Transverse colon (tissue), 4 donors: ENCODE data around the gene GTF3C5. TPM values are rescaled to one million over a fixed set of nuclear protein-coding genes. Genes with fewer than 3 reads are reported as not detected.

Source experiments
- DNase-seq: peaks from one replicate; pipeline ENCODE4 v3.0.0-alpha.2; 2019
- H3K27ac ChIP-seq, 4 donors: fragments of 200-600 bp; sonication (generic); 2 replicates each; pipeline ENCODE4 v1.5.1; 2016 to 2018; ENCODE audit warnings: inconsistent platforms in 4 of 4
- H3K27me3 ChIP-seq: fragments of 200-600 bp; sonication (generic); 2 replicates; pipeline ENCODE4 v1.5.1; 2017; ENCODE audit warnings: inconsistent platforms
- H3K36me3 ChIP-seq, 4 donors: fragments of 200-600 bp; sonication (generic); 2 replicates each; pipeline ENCODE4 v1.5.1; 2017 to 2019; ENCODE audit warnings: inconsistent platforms in 4 of 4
- H3K4me1 ChIP-seq, 4 donors: fragments of 200-600 bp; sonication (generic); 2 replicates each; pipeline ENCODE4 v1.5.1; 2017 to 2020; ENCODE audit warnings: inconsistent platforms in 4 of 4
- H3K4me3 ChIP-seq, 4 donors: fragments of 200-600 bp; sonication (generic); 1 replicate in 1 of 4; 2 replicates in 3 of 4; pipeline versions ENCODE4 v1.5.1 to v1.6.1; 2017 to 2019; ENCODE audit warnings: inconsistent platforms in 4 of 4
- H3K9me3 ChIP-seq, 2 donors: fragments of 200-600 bp; sonication (generic); 2 replicates each; pipeline ENCODE4 v1.5.1; 2017 to 2019; ENCODE audit warnings: inconsistent platforms in 2 of 2
- CTCF ChIP-seq, 5 experiments: fragments of 200-600 bp in 3 of 5; fragments of 450-650 bp in 2 of 5; sonication (generic) in 3 of 5; IDR thresholded peaks; 1 replicate in 2 of 5; 2 replicates in 3 of 5; pipeline ENCODE4 v1.5.1; 2016 to 2017; ENCODE audit warnings: antibody characterized with exemption in 5 of 5, inconsistent platforms in 3 of 5, mild to moderate bottlenecking in 2 of 5, moderate library complexity in 1 of 5
- EP300 ChIP-seq: sonication (generic); formaldehyde crosslinking; IDR thresholded peaks from one replicate; pipeline ENCODE4 v1.6.1; 2017; ENCODE audit warnings: antibody characterized with exemption, low read depth
- POLR2A ChIP-seq: fragments of 450-650 bp; IDR thresholded peaks from one replicate; pipeline ENCODE4 v1.6.1; 2016; ENCODE audit warnings: antibody characterized with exemption, mild to moderate bottlenecking, moderate library complexity
- POLR2AphosphoS5 ChIP-seq, 3 donors: sonication (generic); formaldehyde crosslinking; IDR thresholded peaks; one replicate each; pipeline ENCODE4 v1.6.1; 2016; ENCODE audit warnings: antibody characterized with exemption in 3 of 3
- whole genome bisulfite sequencing, 2 donors: methylation state at CpG; one replicate each; pipeline ENCODE4 v1.1.5; 2018; ENCODE audit warnings: low coverage in 1 of 2; 5-methylcytosine and 5-hydroxymethylcytosine counted together
- in situ Hi-C, 4 donors: fragments of 200-750 bp; cut with MboI; loops; one replicate each; pipeline versions ENCODE4 v1.15.0 to v1.15.1; 2017; ENCODE audit warnings: low sequenced_read_pairs in 3 of 4, low pct_ligation_motif_present in 1 of 4, low pct_unique_long_range_greater_than_20kb in 1 of 4
- intact Hi-C: fragments of 100-400 bp; cut with DNase I; formaldehyde crosslinking; loops from one replicate; pipeline ENCODE4 v1.15.1; 2023; ENCODE audit warnings: low total_unique reads
- small RNA-seq, 4 donors: library from RNA; depleted of rRNA; stranded (forward); fragments of <200 nt; gene quantifications; one replicate each; pipeline ENCODE3, GENCODE V24; 2016
- total RNA-seq, 4 donors: library from RNA; depleted of rRNA; stranded (reverse); fragments of >200 nt; gene quantifications; one replicate each; pipeline ENCODE4 v1.1.0, GENCODE V29; 2016

The GTF3C5 gene
- total RNA-seq, 4 donors from 2014 or later = 44.5 to 56.9 (median 50.2) TPM

DNA sequence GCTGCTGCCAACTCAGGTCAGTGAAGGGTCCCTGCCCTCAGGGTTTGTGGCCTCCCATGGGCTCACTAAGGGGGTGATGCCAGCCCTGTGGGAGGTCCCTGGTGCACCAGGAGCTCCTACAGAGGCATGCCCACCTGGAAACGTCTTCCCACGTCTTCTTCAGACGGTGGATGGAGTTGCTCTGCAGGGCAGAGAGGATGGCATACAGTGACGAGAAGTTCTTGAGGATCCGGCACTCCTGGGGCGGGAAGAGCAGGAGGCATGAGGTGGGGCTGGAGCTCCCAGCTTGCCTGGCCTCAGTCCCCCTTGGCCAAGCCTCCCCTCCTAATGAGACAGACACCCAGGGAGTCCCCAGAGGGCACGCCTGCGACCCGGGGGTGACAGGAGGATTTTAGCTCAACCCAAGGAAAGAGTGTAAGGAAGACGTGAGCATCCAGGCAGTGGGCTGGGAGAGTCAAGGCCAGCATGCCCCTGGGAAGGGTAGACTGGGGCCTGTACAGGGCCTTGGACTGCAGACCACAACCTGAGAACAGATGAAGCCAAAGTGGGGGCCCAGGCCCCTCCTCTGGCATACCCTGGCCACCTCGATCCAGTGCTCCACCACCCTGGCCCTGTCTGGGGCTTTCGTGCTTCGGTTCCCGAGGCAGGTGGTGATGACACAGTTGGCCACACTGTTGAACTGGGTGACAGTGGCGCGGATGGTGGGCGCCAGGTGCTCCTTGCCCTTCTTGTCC, 75.9 kb downstream of the GTF3C5 start:
- TF ChIP-seq POLR2AphosphoS5 (IDR thresholded peaks at IDR 0.05) (no peak), CTCF (IDR thresholded peaks at IDR 0.05) (no peak), EP300 (no peak), POLR2A (no peak)
- no peaks in the 10 kb centered on the region for H3K27me3 ChIP-seq
- 94% methylated on average over 17 of the region's 17 CpGs; no CpG with 5 or more reads in 1 of the 2 donors for WGBS, 2 donors
- peaks cover 0 to 72% (median 21%) of the 10 kb centered on the region in 4 donors for H3K36me3 ChIP-seq
- no peak for DNase-seq
- no peaks in the 10 kb centered on the region for H3K9me3 ChIP-seq
- in situ Hi-C loops (no loop called here), intact Hi-C loops (no loop called here)
- peaks cover 0 to 7% (median 0%) of the 10 kb centered on the region in 4 donors for H3K4me1 ChIP-seq
- no peak overlapping the region for H3K4me3 ChIP-seq
- no peak overlapping the region for H3K27ac ChIP-seq

- WGBS, 2 donors = 91% methylated on average over 13 of the region's 13 CpGs; no CpG with 5 or more reads in 1 of the 2 donors
- Histone ChIP-seq H3K4me1 (peaks cover 0 to 7% (median under 1%) of the 10 kb centered on the region in 4 donors), H3K9me3 (no peaks in the 10 kb centered on the region), H3K4me3 (no peak overlapping the region), H3K36me3 (peaks cover 0 to 66% (median 17%) of the 10 kb centered on the region in 4 donors), H3K27ac (no peak overlapping the region), H3K27me3 (no peaks in the 10 kb centered on the region)
- intact Hi-C loops = no loop called here
- no peak for TF ChIP-seq POLR2A
- no peak for TF ChIP-seq EP300
- TF ChIP-seq CTCF (IDR thresholded peaks at IDR 0.05) = no peak
- no peak for TF ChIP-seq POLR2AphosphoS5 (IDR thresholded peaks at IDR 0.05)
- DNase-seq = no peak
- in situ Hi-C loops = no loop called here
These were observed 76.5 kb downstream of the GTF3C5 start for GRCh38 chr9:133107245-133107722.

Small RNA genes lying within 50 kb of the gene (small RNA-seq; reads per million reads assigned to genes)
- gene MIR6877 = 0 to 0.28 (median 0) reads per million in 4 donors

Other genes with a start within 250 kb of the GTF3C5 start
- gene AK8, start 152.7 kb upstream of the GTF3C5 start, total RNA-seq = 1 to 10 TPM in 1 of 4 donors, under 1 TPM in 1, not detected in 2; 0.27 to 1.3 TPM
- 1 to 10 TPM in 3 of 4 donors, under 1 TPM in 1; 1.00 to 9.0 (median 1.7) TPM for gene SPACA9, start 152.1 kb upstream of the GTF3C5 start, total RNA-seq
- 100 to 1,000 TPM in 2 of 4 donors, 10 to 100 TPM in 2; 48.4 to 206 (median 92.3) TPM for gene TSC1, start 86.4 kb upstream of the GTF3C5 start, total RNA-seq
- 1 to 10 TPM in 2 of 4 donors, not detected in 2; 1.7 to 2.0 TPM for gene GFI1B, start 52.3 kb upstream of the GTF3C5 start, total RNA-seq
- 1 to 10 TPM in 1 of 4 donors, under 1 TPM in 2, not detected in 1; 0.27 to 8.6 (median 0.48) TPM for gene CEL, start 31.0 kb downstream of the GTF3C5 start, total RNA-seq
- gene RALGDS, start 90.2 kb downstream of the GTF3C5 start, total RNA-seq = 100 to 1,000 TPM in 1 of 4 donors, 10 to 100 TPM in 3; 50.5 to 233 (median 58.2) TPM
- gene GBGT1, start 132.9 kb downstream of the GTF3C5 start, total RNA-seq = 10 to 100 TPM in 3 of 4 donors, 1 to 10 TPM in 1; 4.1 to 15.7 (median 11.8) TPM
- gene OBP2B, start 178.3 kb downstream of the GTF3C5 start, total RNA-seq = not detected
- gene ABO, start 244.2 kb downstream of the GTF3C5 start, total RNA-seq = 100 to 1,000 TPM in 3 of 4 donors, 10 to 100 TPM in 1; 77.4 to 199 (median 141) TPM